ENCODE measurements around the gene CLSTN1. TPM values are rescaled to one million over a fixed set of nuclear protein-coding genes. Genes with fewer than 3 reads are reported as not detected.

Gene CLSTN1
- total and polyA plus RNA-seq, 4 donors = 3.1 to 13.4 (median 8.8) TPM

GRCh38 chr1:9746651-9747050 is 77.1 kb downstream of the CLSTN1 start:
- Histone ChIP-seq H3K27me3 (ENCODE audit: control insufficient read depth in 4 of 4, insufficient read depth in 4 of 4, low read length in 3 of 4) (no peaks in the 10 kb centered on the region), H3K4me1 (ENCODE audit: control insufficient read depth in 4 of 4, insufficient read depth in 4 of 4, low read length in 3 of 4) (no peaks in the 10 kb centered on the region), H3K9me3 (ENCODE audit: control insufficient read depth in 4 of 4, low read length in 3 of 4) (no peaks in the 10 kb centered on the region), H3K36me3 (ENCODE audit: control insufficient read depth in 4 of 4, insufficient read depth in 3 of 4, low read depth in 1 of 4, low read length in 3 of 4) (peaks cover 0 to 4% (median 2%) of the 10 kb centered on the region in 4 donors), H3K27ac (ENCODE audit: low read depth in 1 of 2, low read length in 2 of 2) (no peak overlapping the region), H3K4me3 (ENCODE audit: low read depth in 1 of 3, low read length in 3 of 3) (no peak overlapping the region), H3K9ac (ENCODE audit: low read depth in 1 of 2, low read length in 2 of 2) (no peak overlapping the region)
- TF ChIP-seq, protein P1, sequence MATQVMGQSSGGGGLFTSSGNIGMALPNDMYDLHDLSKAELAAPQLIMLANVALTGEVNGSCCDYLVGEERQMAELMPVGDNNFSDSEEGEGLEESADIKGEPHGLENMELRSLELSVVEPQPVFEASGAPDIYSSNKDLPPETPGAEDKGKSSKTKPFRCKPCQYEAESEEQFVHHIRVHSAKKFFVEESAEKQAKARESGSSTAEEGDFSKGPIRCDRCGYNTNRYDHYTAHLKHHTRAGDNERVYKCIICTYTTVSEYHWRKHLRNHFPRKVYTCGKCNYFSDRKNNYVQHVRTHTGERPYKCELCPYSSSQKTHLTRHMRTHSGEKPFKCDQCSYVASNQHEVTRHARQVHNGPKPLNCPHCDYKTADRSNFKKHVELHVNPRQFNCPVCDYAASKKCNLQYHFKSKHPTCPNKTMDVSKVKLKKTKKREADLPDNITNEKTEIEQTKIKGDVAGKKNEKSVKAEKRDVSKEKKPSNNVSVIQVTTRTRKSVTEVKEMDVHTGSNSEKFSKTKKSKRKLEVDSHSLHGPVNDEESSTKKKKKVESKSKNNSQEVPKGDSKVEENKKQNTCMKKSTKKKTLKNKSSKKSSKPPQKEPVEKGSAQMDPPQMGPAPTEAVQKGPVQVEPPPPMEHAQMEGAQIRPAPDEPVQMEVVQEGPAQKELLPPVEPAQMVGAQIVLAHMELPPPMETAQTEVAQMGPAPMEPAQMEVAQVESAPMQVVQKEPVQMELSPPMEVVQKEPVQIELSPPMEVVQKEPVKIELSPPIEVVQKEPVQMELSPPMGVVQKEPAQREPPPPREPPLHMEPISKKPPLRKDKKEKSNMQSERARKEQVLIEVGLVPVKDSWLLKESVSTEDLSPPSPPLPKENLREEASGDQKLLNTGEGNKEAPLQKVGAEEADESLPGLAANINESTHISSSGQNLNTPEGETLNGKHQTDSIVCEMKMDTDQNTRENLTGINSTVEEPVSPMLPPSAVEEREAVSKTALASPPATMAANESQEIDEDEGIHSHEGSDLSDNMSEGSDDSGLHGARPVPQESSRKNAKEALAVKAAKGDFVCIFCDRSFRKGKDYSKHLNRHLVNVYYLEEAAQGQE (IDR thresholded peaks at IDR 0.05) = no peak
- TF ChIP-seq YY1 (IDR thresholded peaks at IDR 0.05) (no peak), HNF4A (conservative IDR thresholded peaks at IDR 0.05) (no peak), RXRA (IDR thresholded peaks at IDR 0.05) (no peak), RAD21 (IDR thresholded peaks at IDR 0.05) (no peak), JUND (IDR thresholded peaks at IDR 0.05) (no peak), HNF4G (IDR thresholded peaks at IDR 0.05) (no peak), SP1 (IDR thresholded peaks at IDR 0.05) (no peak), GABPA (IDR thresholded peaks at IDR 0.05 in 1 of 2, conservative IDR thresholded peaks at IDR 0.05 in 1 of 2) (no peak), FOXA2 (IDR thresholded peaks at IDR 0.05) (no peak)
- TF ChIP-seq, protein P2, sequence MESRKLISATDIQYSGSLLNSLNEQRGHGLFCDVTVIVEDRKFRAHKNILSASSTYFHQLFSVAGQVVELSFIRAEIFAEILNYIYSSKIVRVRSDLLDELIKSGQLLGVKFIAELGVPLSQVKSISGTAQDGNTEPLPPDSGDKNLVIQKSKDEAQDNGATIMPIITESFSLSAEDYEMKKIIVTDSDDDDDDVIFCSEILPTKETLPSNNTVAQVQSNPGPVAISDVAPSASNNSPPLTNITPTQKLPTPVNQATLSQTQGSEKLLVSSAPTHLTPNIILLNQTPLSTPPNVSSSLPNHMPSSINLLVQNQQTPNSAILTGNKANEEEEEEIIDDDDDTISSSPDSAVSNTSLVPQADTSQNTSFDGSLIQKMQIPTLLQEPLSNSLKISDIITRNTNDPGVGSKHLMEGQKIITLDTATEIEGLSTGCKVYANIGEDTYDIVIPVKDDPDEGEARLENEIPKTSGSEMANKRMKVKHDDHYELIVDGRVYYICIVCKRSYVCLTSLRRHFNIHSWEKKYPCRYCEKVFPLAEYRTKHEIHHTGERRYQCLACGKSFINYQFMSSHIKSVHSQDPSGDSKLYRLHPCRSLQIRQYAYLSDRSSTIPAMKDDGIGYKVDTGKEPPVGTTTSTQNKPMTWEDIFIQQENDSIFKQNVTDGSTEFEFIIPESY (IDR thresholded peaks at IDR 0.05) = no peak
- 93% methylated on average over 7 of the region's 7 CpGs for WGBS
- no peak for DNase-seq (ENCODE audit: low spot score)

GRCh38 chr1:9746211-9746610 is 77.6 kb downstream of the CLSTN1 start:
- Histone ChIP-seq H3K36me3 (ENCODE audit: control insufficient read depth in 4 of 4, insufficient read depth in 3 of 4, low read depth in 1 of 4, low read length in 3 of 4) (peaks cover 0 to 4% (median under 1%) of the 10 kb centered on the region in 4 donors), H3K9me3 (ENCODE audit: control insufficient read depth in 4 of 4, low read length in 3 of 4) (no peaks in the 10 kb centered on the region), H3K27me3 (ENCODE audit: control insufficient read depth in 4 of 4, insufficient read depth in 4 of 4, low read length in 3 of 4) (no peaks in the 10 kb centered on the region), H3K4me3 (ENCODE audit: low read depth in 1 of 3, low read length in 3 of 3) (no peak overlapping the region), H3K4me1 (ENCODE audit: control insufficient read depth in 4 of 4, insufficient read depth in 4 of 4, low read length in 3 of 4) (no peaks in the 10 kb centered on the region), H3K27ac (ENCODE audit: low read depth in 1 of 2, low read length in 2 of 2) (no peak overlapping the region), H3K9ac (ENCODE audit: low read depth in 1 of 2, low read length in 2 of 2) (no peak overlapping the region)
- TF ChIP-seq EGR1 (IDR thresholded peaks at IDR 0.05; ENCODE audit: low read depth in 2 of 2) (no peak), RXRA (IDR thresholded peaks at IDR 0.05) (no peak), JUND (IDR thresholded peaks at IDR 0.05) (no peak)
- TF ChIP-seq, protein P1 (IDR thresholded peaks at IDR 0.05) = no peak
- WGBS = 94% methylated on average over 3 of the region's 3 CpGs
- DNase-seq (ENCODE audit: low spot score) = no peak

All from liver (tissue), 9 donors.